Heart right ventricle (tissue), 16 donors: ENCODE data around the gene TREML1. TPM values are rescaled to one million over a fixed set of nuclear protein-coding genes. Genes with fewer than 3 reads are reported as not detected.
A peak's percentile ranks its signal among the peaks of the same experiment; 100 is the strongest.

Experiments used
- ATAC-seq, 8 donors: fragments of 200-7000 bp; cut with Tn5 transposase; one replicate each; pipeline ENCODE4 v1.9.1; 2020; ENCODE audit warnings: mild to moderate bottlenecking in 8 of 8, moderate library complexity in 8 of 8, moderate number of reproducible peaks in 1 of 8
- DNase-seq, 2 donors: peaks; one replicate each; pipeline ENCODE4 v3.0.0-alpha.2; 2020
- H3K27ac ChIP-seq, 10 donors: fragments of 200-600 bp; sonication (generic) in 2 of 10; one replicate each; pipeline versions ENCODE4 v1.5.0 to v1.8.0; 2020 to 2022; ENCODE audit warnings: mild to moderate bottlenecking in 3 of 10
- H3K27me3 ChIP-seq, 7 donors: fragments of 200-600 bp; one replicate each; pipeline ENCODE4 v1.8.0; 2021 to 2022; ENCODE audit warnings: mild to moderate bottlenecking in 2 of 7
- H3K36me3 ChIP-seq, 9 donors: fragments of 200-600 bp; sonication (generic) in 1 of 9; one replicate each; pipeline versions ENCODE4 v1.5.0 to v1.8.0; 2020 to 2022; ENCODE audit warnings: mild to moderate bottlenecking in 2 of 9
- H3K4me1 ChIP-seq, 9 donors: fragments of 200-600 bp; sonication (generic) in 1 of 9; one replicate each; pipeline versions ENCODE4 v1.5.0 to v1.8.0; 2020 to 2022; ENCODE audit warnings: mild to moderate bottlenecking in 4 of 9
- H3K4me3 ChIP-seq, 10 donors: fragments of 200-600 bp; sonication (generic) in 2 of 10; one replicate each; pipeline versions ENCODE4 v1.5.0 to v1.8.0; 2020 to 2022; ENCODE audit warnings: mild to moderate bottlenecking in 7 of 10, moderate library complexity in 2 of 10
- H3K9me3 ChIP-seq, 11 donors: fragments of 200-600 bp in 10 of 11; sonication (generic) in 2 of 11; one replicate each; pipeline versions ENCODE4 v1.5.0 to v1.8.0; 2013 to 2022; ENCODE audit warnings: mild to moderate bottlenecking in 2 of 11, control low read depth in 1 of 11, moderate library complexity in 1 of 11
- WGBS, 2 donors: extraction: QIAGEN DNeasy Blood & Tissue Kit; methylation state at CpG; one replicate each; pipeline ENCODE4 v1.1.7; 2013; ENCODE audit warnings: inconsistent platforms in 1 of 2; 5-methylcytosine and 5-hydroxymethylcytosine counted together
- intact Hi-C, 10 donors: fragments of 100-400 bp; cut with DNase I; formaldehyde crosslinking; loops; one replicate each; pipeline versions ENCODE4 v1.11.1 to v1.14.2; 2022
- polyA plus RNA-seq, 2 donors: library from polyadenylated mRNA; stranded (reverse); fragments of 200-250 nt; gene quantifications; one replicate each; pipeline ENCODE4 v1.2.3, GENCODE V29; 2013
- total RNA-seq, 10 donors: library from RNA; stranded (reverse); fragmentation: NEBNext Ultra II Directional in 3 of 10; extraction: Animal tissue kit (Norgen Biotek cat#: 25700) in 3 of 10; gene quantifications; one replicate each; pipeline versions ENCODE4 v1.2.1 to v1.2.4, GENCODE V29; 2021 to 2023
- TF ChIP-seq, protein P1 (sequence below), 9 donors: fragments of 200-600 bp; sonication (generic) in 2 of 9; IDR thresholded peaks; one replicate each; pipeline versions ENCODE4 v1.5.0 to v1.8.0; 2021 to 2022; ENCODE audit warnings: antibody characterized with exemption in 9 of 9, mild to moderate bottlenecking in 5 of 9, moderate library complexity in 1 of 9
- donor health status: Arrhythmogenic right ventricular cardiomyopathy.
- donor health status: ischemic (EF 13 %, LVEDD 7.1; RV severe dilation, severe dysfunction).
- donor health status: healthy with polysubstance abuse.
- donor health status: DM: no; HTN: yes; CAD: no.
- donor health status: DM: no; HTN: no; CAD: no.
- donor health status: ischemic (EF 25% LVEDD 6.9; RV normal size, moderate dysfunction).
- donor health status: ischemic (EF 25% LVEDD 5.7; RV mildly dilated, moderate dysfunction).
- donor health status: healthy.
- donor health status: DM: yes; HTN: yes; CAD: no.
- donor health status: Ischemic cardiomyopathy.
- donor health status: ischemic (EF 35%, LVEDD 5.7; RV mildly dilated, moderate dysfunction).
- donor health status: nonischemic (EF 11% LVEDD 7.7; RV severe dilation, severe dysfunction).
- donor health status: DM: yes; HTN: yes; CAD: no.
- donor health status: PGD.
- donor health status: ischemic (EF 29% LVEDD 5.4; RV normal size, mild dysfunction).
- donor health status: nonischemic (EF 23%, LVEDD 6.1; RV moderate dilation, normal function).

The TREML1 gene
- total and polyA plus RNA-seq, 12 donors: 0.17 to 0.39 (median 0.33) TPM; not detected in 9

- TF ChIP-seq, protein P1, sequence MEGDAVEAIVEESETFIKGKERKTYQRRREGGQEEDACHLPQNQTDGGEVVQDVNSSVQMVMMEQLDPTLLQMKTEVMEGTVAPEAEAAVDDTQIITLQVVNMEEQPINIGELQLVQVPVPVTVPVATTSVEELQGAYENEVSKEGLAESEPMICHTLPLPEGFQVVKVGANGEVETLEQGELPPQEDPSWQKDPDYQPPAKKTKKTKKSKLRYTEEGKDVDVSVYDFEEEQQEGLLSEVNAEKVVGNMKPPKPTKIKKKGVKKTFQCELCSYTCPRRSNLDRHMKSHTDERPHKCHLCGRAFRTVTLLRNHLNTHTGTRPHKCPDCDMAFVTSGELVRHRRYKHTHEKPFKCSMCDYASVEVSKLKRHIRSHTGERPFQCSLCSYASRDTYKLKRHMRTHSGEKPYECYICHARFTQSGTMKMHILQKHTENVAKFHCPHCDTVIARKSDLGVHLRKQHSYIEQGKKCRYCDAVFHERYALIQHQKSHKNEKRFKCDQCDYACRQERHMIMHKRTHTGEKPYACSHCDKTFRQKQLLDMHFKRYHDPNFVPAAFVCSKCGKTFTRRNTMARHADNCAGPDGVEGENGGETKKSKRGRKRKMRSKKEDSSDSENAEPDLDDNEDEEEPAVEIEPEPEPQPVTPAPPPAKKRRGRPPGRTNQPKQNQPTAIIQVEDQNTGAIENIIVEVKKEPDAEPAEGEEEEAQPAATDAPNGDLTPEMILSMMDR (IDR thresholded peaks at IDR 0.05): no peak
- H3K4me3 ChIP-seq: no peak overlapping the region
- DNase-seq: no peak
- H3K27me3 ChIP-seq: peaks cover 0 to 23% (median 10%) of the 10 kb centered on the region in 7 donors
- 84 to 91% methylated on average over 8 of the region's 8 CpGs for WGBS, 2 donors
- peaks cover 0 to 17% (median 4%) of the 10 kb centered on the region in 11 donors for H3K9me3 ChIP-seq
- no peak for ATAC-seq
- intact Hi-C loops: no loop called here
- H3K36me3 ChIP-seq: no peaks in the 10 kb centered on the region
- peaks cover 0 to 12% (median 0%) of the 10 kb centered on the region in 9 donors for H3K4me1 ChIP-seq
- H3K27ac ChIP-seq: no peak overlapping the region
These were observed 34.1 kb upstream of the TREML1 start for GRCh38 chr6:41187924-41188886.

DNA sequence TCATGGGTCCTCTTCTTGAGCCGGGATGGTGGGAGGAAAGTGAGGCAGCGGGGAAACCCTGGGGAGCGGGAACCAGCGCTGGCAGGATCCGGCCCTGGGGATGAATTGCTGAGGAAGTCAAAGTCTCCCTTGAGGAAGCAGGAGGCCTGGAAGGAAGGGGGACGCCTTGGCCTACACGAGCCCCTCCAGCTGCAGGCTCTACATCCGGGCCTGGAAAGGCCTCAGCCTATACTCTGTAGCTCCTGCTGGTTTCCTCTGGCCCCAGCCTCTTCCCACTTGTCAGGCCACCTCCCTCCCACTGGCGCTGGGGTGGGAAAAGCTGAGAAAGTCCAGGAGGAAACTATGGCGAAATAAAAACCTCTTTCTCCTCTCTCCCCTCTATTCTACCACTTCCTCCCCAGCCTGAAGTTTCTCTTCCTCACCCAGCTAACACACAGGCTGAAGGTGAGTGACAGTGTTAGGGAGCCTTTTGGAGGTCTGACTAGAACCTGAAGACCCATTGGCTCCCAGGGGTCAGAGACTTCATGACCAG lies 31.9 kb upstream of the TREML1 start:
- ATAC-seq (peak in 4 of 8 donors; percentile 14 to 43 (median 20)), DNase-seq (no peak)
- Histone ChIP-seq H3K27me3 (peaks cover 0 to 7% (median 0%) of the 10 kb centered on the region in 7 donors), H3K36me3 (no peaks in the 10 kb centered on the region), H3K4me3 (no peak overlapping the region), H3K9me3 (peaks cover 0 to 17% (median 4%) of the 10 kb centered on the region in 11 donors), H3K27ac (peak overlapping the region in 1 of 10 donors; percentile 70), H3K4me1 (peaks cover 0 to 21% (median 0%) of the 10 kb centered on the region in 9 donors)
- TF ChIP-seq, protein P1 (IDR thresholded peaks at IDR 0.05): no peak
- intact Hi-C loops: no loop called here
- 43 to 48% methylated on average over 10 of the region's 10 CpGs for WGBS, 2 donors

DNA sequence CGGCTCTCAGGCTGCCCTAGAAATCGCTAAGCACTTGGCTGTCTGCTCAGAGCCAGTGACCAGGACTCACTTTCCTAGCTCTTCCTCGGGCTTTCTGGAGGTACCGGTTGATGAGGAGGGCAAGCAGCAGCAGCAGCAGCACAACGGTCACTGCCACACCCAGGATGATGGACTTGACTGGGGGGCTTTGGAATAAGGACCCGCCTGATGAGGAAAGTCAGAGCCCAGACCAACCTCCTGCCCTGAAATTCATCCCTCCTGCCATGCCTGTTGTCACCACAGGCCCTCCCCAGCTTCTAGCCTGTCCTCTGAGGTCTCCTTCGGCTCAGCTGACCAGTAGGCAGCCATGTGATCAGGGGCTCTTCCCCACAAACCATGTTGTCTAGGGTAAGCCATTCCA lies 30.6 kb upstream of the TREML1 start:
- TF ChIP-seq, protein P1 (IDR thresholded peaks at IDR 0.05): no peak
- Histone ChIP-seq H3K4me1 (peaks cover 0 to 21% (median 0%) of the 10 kb centered on the region in 9 donors), H3K27me3 (peaks cover 0 to 7% (median 0%) of the 10 kb centered on the region in 7 donors), H3K9me3 (peaks cover 0 to 8% (median 2%) of the 10 kb centered on the region in 11 donors), H3K27ac (peak overlapping the region in 1 of 10 donors; percentile 70), H3K4me3 (no peak overlapping the region), H3K36me3 (no peaks in the 10 kb centered on the region)
- 85 to 90% methylated on average over 7 of the region's 7 CpGs for WGBS, 2 donors
- no peak for ATAC-seq
- no peak for DNase-seq
- intact Hi-C loops: no loop called here
